Nephron progenitor cell (in vitro differentiated cells): ENCODE data around the gene OR13J1.
A peak's percentile ranks its signal among the peaks of the same experiment; 100 is the strongest.

Experiments used
- DNase-seq: peaks from one replicate; pipeline ENCODE4 v3.0.0; 2021
- H3K27ac Mint-ChIP-seq: 2 replicates; pipeline ENCODE4 v1.8.0; 2021; ENCODE audit warnings: mild to moderate bottlenecking, moderate library complexity, mixed read lengths
- H3K27me3 Mint-ChIP-seq: 2 replicates; pipeline ENCODE4 v1.8.0; 2021; ENCODE audit warnings: mild to moderate bottlenecking, low read depth, mixed read lengths; ENCODE audit not compliant: poor library complexity
- H3K36me3 Mint-ChIP-seq: 2 replicates; pipeline ENCODE4 v1.8.0; 2021; ENCODE audit warnings: low read depth, mixed read lengths
- H3K4me1 Mint-ChIP-seq: 2 replicates; pipeline ENCODE4 v1.8.0; 2021; ENCODE audit warnings: mixed read lengths
- H3K4me3 Mint-ChIP-seq: 2 replicates; pipeline ENCODE4 v1.8.0; 2021; ENCODE audit warnings: mild to moderate bottlenecking, moderate library complexity, mixed read lengths
- H3K9me3 Mint-ChIP-seq: 2 replicates; pipeline ENCODE4 v1.8.0; 2021; ENCODE audit warnings: mild to moderate bottlenecking, moderate library complexity, mixed read lengths
- CTCF ChIP-seq: fragments of 200-600 bp; sonication (generic); IDR thresholded peaks from 2 replicates; pipeline ENCODE4 v1.5.0; 2021; ENCODE audit warnings: antibody characterized with exemption

OR13J1 gene

GRCh38 chr9:35872505-35872904 lies 2.3 kb upstream of the OR13J1 start:
- no peaks in the 10 kb centered on the region for H3K36me3 Mint-ChIP-seq
- TF ChIP-seq CTCF, result no peak
- H3K9me3 Mint-ChIP-seq, result peaks cover 22% of the 10 kb centered on the region
- DNase-seq, result no peak
- no peaks in the 10 kb centered on the region for H3K4me1 Mint-ChIP-seq
- peaks cover 7% of the 10 kb centered on the region for H3K27me3 Mint-ChIP-seq
- H3K27ac Mint-ChIP-seq, result no peak overlapping the region
- no peak overlapping the region for H3K4me3 Mint-ChIP-seq

GRCh38 chr9:35871545-35871944 lies 1.3 kb upstream of the OR13J1 start:
- Mint-ChIP-seq H3K36me3 (no peaks in the 10 kb centered on the region), H3K27me3 (peaks cover 6% of the 10 kb centered on the region), H3K9me3 (peaks cover 12% of the 10 kb centered on the region), H3K4me3 (no peak overlapping the region), H3K4me1 (no peaks in the 10 kb centered on the region), H3K27ac (no peak overlapping the region)
- no peak for DNase-seq
- no peak for TF ChIP-seq CTCF

GRCh38 chr9:35869621-35870216 lies 482 bp downstream of the OR13J1 start:
- H3K9me3 Mint-ChIP-seq, result no peaks in the 10 kb centered on the region
- no peaks in the 10 kb centered on the region for H3K4me1 Mint-ChIP-seq
- TF ChIP-seq CTCF, result no peak
- no peak for DNase-seq
- no peak overlapping the region for H3K27ac Mint-ChIP-seq
- H3K4me3 Mint-ChIP-seq, result no peak overlapping the region
- H3K27me3 Mint-ChIP-seq, result peaks cover 6% of the 10 kb centered on the region
- H3K36me3 Mint-ChIP-seq, result no peaks in the 10 kb centered on the region

GRCh38 chr9:35868933-35869332 lies 1.3 kb downstream of the OR13J1 start:
- H3K36me3 Mint-ChIP-seq, result no peaks in the 10 kb centered on the region
- H3K4me3 Mint-ChIP-seq, result no peak overlapping the region
- H3K27me3 Mint-ChIP-seq, result peaks cover 6% of the 10 kb centered on the region
- DNase-seq, result no peak
- no peak for TF ChIP-seq CTCF
- H3K27ac Mint-ChIP-seq, result peak overlapping the region; percentile 85
- H3K4me1 Mint-ChIP-seq, result peaks cover 3% of the 10 kb centered on the region
- H3K9me3 Mint-ChIP-seq, result no peaks in the 10 kb centered on the region

GRCh38 chr9:35867538-35867937 lies 2.7 kb downstream of the OR13J1 start:
- H3K27me3 Mint-ChIP-seq, result peaks cover 10% of the 10 kb centered on the region
- no peak overlapping the region for H3K4me3 Mint-ChIP-seq
- TF ChIP-seq CTCF, result no peak

GRCh38 chr9:35864695-35865255 lies 5.4 kb downstream of the OR13J1 start:
- Mint-ChIP-seq H3K36me3 (no peaks in the 10 kb centered on the region), H3K27ac (no peak overlapping the region), H3K27me3 (peaks cover 23% of the 10 kb centered on the region), H3K4me1 (peaks cover 5% of the 10 kb centered on the region), H3K4me3 (no peak overlapping the region), H3K9me3 (no peaks in the 10 kb centered on the region)
- no peak for DNase-seq
- no peak for TF ChIP-seq CTCF

More at GRCh38 chr9:35867538-35867937, 2.7 kb downstream of the OR13J1 start:
- Mint-ChIP-seq H3K9me3 (no peaks in the 10 kb centered on the region), H3K27ac (no peak overlapping the region), H3K36me3 (no peaks in the 10 kb centered on the region), H3K4me1 (peaks cover 5% of the 10 kb centered on the region)
- DNase-seq, result no peak
